MCF 10A (cell line): ENCODE results near the gene UGGT2. TPM values are rescaled to one million over a fixed set of nuclear protein-coding genes. Genes with fewer than 3 reads are reported as not detected.

Experiments used
- Bru-seq: library from RNA; stranded (reverse); fragments of 400-500 nt; gene quantifications from one replicate; lab custom pipeline; 2021; lab: Mats Ljungman, UMichigan
- BruChase-seq, 2 experiments: library from RNA; stranded (reverse); fragments of 400-500 nt; gene quantifications; one replicate each; lab custom pipeline; 2021; lab: Mats Ljungman, UMichigan
- BruUV-seq: library from RNA; stranded (reverse); fragments of 400-500 nt; replicated peaks from 2 replicates; lab custom pipeline; 2021; lab: Mats Ljungman, UMichigan
- CTCF ChIA-PET: fragments of 300-600 bp; sonication (Branson Sonifier 250); formaldehyde crosslinking; extraction: SDS; loops from one replicate; lab custom pipeline; 2021; ENCODE audit warnings: antibody characterized with exemption, inconsistent platforms; lab: Yijun Ruan, JAX
- POLR2A ChIA-PET: fragments of 300-600, 350-650 bp; sonication (Branson Sonifier 250); formaldehyde crosslinking; extraction: SDS; loops from one replicate; lab custom pipeline; 2020; ENCODE audit warnings: antibody characterized with exemption, inconsistent platforms; lab: Yijun Ruan, JAX
- DNase-seq: peaks from one replicate; pipeline ENCODE4 v3.0.0-alpha.2; 2018; ENCODE audit not compliant: unreplicated experiment
- H3K27ac Mint-ChIP-seq: one replicate; pipeline ENCODE4 v1.8.0; 2022; ENCODE audit warnings: mild to moderate bottlenecking, low read depth, mixed read lengths; ENCODE audit not compliant: unreplicated experiment
- H3K27me3 Mint-ChIP-seq: one replicate; pipeline ENCODE4 v1.8.0; 2022; ENCODE audit warnings: mixed read lengths; ENCODE audit not compliant: insufficient read depth, unreplicated experiment
- H3K36me3 Mint-ChIP-seq: one replicate; pipeline ENCODE4 v1.8.0; 2022; ENCODE audit warnings: mild to moderate bottlenecking, moderate library complexity, mixed read lengths; ENCODE audit not compliant: insufficient read depth, unreplicated experiment
- H3K4me1 Mint-ChIP-seq: one replicate; pipeline ENCODE4 v1.8.0; 2022; ENCODE audit warnings: mixed read lengths; ENCODE audit not compliant: insufficient read depth, unreplicated experiment
- H3K4me3 Mint-ChIP-seq: one replicate; pipeline ENCODE4 v1.8.0; 2022; ENCODE audit warnings: mild to moderate bottlenecking, moderate library complexity, mixed read lengths; ENCODE audit not compliant: unreplicated experiment
- H3K9me3 Mint-ChIP-seq: one replicate; pipeline ENCODE4 v1.8.0; 2022; ENCODE audit warnings: mixed read lengths; ENCODE audit not compliant: unreplicated experiment
- intact Hi-C: fragments of 100-400 bp; cut with micrococcal nuclease; formaldehyde crosslinking; loops from 2 replicates; pipeline ENCODE4 v1.14.1; 2022
- long read RNA-seq: library from polyadenylated mRNA; stranded (forward); transcript quantifications from one replicate; pipeline ENCODE4 v2.0.0, GENCODE V29; 2022
- total RNA-seq: library from RNA; stranded (reverse); gene quantifications from 2 replicates; pipeline ENCODE4 v1.2.3, GENCODE V29; 2022
- TF ChIP-seq, protein P1 (sequence below): fragments of 200-600 bp; IDR thresholded peaks from one replicate; pipeline ENCODE4 v1.8.0; 2022; ENCODE audit warnings: antibody characterized with exemption, mild to moderate bottlenecking; ENCODE audit not compliant: unreplicated experiment

The UGGT2 gene, protein sequence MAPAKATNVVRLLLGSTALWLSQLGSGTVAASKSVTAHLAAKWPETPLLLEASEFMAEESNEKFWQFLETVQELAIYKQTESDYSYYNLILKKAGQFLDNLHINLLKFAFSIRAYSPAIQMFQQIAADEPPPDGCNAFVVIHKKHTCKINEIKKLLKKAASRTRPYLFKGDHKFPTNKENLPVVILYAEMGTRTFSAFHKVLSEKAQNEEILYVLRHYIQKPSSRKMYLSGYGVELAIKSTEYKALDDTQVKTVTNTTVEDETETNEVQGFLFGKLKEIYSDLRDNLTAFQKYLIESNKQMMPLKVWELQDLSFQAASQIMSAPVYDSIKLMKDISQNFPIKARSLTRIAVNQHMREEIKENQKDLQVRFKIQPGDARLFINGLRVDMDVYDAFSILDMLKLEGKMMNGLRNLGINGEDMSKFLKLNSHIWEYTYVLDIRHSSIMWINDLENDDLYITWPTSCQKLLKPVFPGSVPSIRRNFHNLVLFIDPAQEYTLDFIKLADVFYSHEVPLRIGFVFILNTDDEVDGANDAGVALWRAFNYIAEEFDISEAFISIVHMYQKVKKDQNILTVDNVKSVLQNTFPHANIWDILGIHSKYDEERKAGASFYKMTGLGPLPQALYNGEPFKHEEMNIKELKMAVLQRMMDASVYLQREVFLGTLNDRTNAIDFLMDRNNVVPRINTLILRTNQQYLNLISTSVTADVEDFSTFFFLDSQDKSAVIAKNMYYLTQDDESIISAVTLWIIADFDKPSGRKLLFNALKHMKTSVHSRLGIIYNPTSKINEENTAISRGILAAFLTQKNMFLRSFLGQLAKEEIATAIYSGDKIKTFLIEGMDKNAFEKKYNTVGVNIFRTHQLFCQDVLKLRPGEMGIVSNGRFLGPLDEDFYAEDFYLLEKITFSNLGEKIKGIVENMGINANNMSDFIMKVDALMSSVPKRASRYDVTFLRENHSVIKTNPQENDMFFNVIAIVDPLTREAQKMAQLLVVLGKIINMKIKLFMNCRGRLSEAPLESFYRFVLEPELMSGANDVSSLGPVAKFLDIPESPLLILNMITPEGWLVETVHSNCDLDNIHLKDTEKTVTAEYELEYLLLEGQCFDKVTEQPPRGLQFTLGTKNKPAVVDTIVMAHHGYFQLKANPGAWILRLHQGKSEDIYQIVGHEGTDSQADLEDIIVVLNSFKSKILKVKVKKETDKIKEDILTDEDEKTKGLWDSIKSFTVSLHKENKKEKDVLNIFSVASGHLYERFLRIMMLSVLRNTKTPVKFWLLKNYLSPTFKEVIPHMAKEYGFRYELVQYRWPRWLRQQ (N-terminal part only)
- total RNA-seq (54.0 and 57.1 TPM in 2 replicates), Bru-seq, nascent RNA (percentile 93 among the genes with signal in this experiment), BruChase-seq, experiment 1, labeled RNA remaining after a 6-hour chase (percentile 83 among the genes with signal in this experiment), BruChase-seq, experiment 2, labeled RNA remaining after a 2-hour chase (percentile 95 among the genes with signal in this experiment)
- long read RNA-seq, full-length matches to known transcripts: 34 of 70 reads
- long read RNA-seq, partial matches to known transcripts: 8 of 70 reads
- long read RNA-seq, other reads (novel, unspliced or antisense): 28 of 70 reads

GRCh38 chr13:96053003-96053703, at the start of gene UGGT2:
UGGT2 (minus strand) TSS chr13:96053401; CDS start chr13:96053312, 89 bp downstream.
- Mint-ChIP-seq H3K27me3 (no peaks in the 10 kb centered on the region), H3K36me3 (no peaks in the 10 kb centered on the region), H3K27ac (peak within 1 kb of the TSS; percentile 92), H3K4me1 (peaks cover 23% of the 10 kb centered on the region), H3K9me3 (no peaks in the 10 kb centered on the region), H3K4me3 (peak within 1 kb of the TSS; percentile 95)
- ChIA-PET CTCF (interaction anchor here (0.5 to 2.0 kb wide), 20 partner anchors 9 to 1522 kb away, joined by 3 to 7 read pairs (median 4); no protein-coding TSS in a partner anchor), POLR2A (interaction anchor here (0.6 to 3.3 kb wide), 38 partner anchors 9 to 1457 kb away, joined by 3 to 28 read pairs (median 4); partner anchors contain the start of genes DNAJC3, MBNL2, RAP2A and TGDS)
- TF ChIP-seq, protein P1, sequence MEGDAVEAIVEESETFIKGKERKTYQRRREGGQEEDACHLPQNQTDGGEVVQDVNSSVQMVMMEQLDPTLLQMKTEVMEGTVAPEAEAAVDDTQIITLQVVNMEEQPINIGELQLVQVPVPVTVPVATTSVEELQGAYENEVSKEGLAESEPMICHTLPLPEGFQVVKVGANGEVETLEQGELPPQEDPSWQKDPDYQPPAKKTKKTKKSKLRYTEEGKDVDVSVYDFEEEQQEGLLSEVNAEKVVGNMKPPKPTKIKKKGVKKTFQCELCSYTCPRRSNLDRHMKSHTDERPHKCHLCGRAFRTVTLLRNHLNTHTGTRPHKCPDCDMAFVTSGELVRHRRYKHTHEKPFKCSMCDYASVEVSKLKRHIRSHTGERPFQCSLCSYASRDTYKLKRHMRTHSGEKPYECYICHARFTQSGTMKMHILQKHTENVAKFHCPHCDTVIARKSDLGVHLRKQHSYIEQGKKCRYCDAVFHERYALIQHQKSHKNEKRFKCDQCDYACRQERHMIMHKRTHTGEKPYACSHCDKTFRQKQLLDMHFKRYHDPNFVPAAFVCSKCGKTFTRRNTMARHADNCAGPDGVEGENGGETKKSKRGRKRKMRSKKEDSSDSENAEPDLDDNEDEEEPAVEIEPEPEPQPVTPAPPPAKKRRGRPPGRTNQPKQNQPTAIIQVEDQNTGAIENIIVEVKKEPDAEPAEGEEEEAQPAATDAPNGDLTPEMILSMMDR: no peak
- no TSS peak for BruUV-seq
- intact Hi-C loops: no loop called here
- peak; percentile 97 for DNase-seq

GRCh38 chr13:96100457-96101220, 47.4 kb upstream of the UGGT2 start:
- TF ChIP-seq, protein P1: no peak
- Mint-ChIP-seq H3K4me3 (no peak overlapping the region), H3K27me3 (peaks cover 8% of the 10 kb centered on the region), H3K9me3 (no peaks in the 10 kb centered on the region), H3K27ac (no peak overlapping the region), H3K36me3 (no peaks in the 10 kb centered on the region), H3K4me1 (no peaks in the 10 kb centered on the region)
- no TSS peak for BruUV-seq
- ChIA-PET CTCF (interaction anchor here (0.8 to 1.2 kb wide), 3 partner anchors 25 to 41 kb away, joined by 4 to 5 read pairs (median 4); no protein-coding TSS in a partner anchor), POLR2A (interaction anchor here (1.1 to 1.7 kb wide), 2 partner anchors 13 kb away, joined by 5 read pairs; no protein-coding TSS in a partner anchor)
- intact Hi-C loops: no loop called here
- DNase-seq: no peak

- CTCF ChIA-PET: no interaction called here
- intact Hi-C loops: no loop called here
Observed at GRCh38 chr13:96093296-96094006, 40.2 kb upstream of the UGGT2 start.

More at GRCh38 chr13:96093296-96094006, 40.2 kb upstream of the UGGT2 start:
- H3K4me1 Mint-ChIP-seq: no peaks in the 10 kb centered on the region
- POLR2A ChIA-PET: no interaction called here
- TF ChIP-seq, protein P1: no peak
- no peak overlapping the region for H3K27ac Mint-ChIP-seq
- no TSS peak for BruUV-seq
- no peaks in the 10 kb centered on the region for H3K9me3 Mint-ChIP-seq
- no peaks in the 10 kb centered on the region for H3K36me3 Mint-ChIP-seq
- no peak for DNase-seq
- H3K27me3 Mint-ChIP-seq: peaks cover 29% of the 10 kb centered on the region
- no peak overlapping the region for H3K4me3 Mint-ChIP-seq
